ENCODE measurements around the gene HIPK2.

DNA sequence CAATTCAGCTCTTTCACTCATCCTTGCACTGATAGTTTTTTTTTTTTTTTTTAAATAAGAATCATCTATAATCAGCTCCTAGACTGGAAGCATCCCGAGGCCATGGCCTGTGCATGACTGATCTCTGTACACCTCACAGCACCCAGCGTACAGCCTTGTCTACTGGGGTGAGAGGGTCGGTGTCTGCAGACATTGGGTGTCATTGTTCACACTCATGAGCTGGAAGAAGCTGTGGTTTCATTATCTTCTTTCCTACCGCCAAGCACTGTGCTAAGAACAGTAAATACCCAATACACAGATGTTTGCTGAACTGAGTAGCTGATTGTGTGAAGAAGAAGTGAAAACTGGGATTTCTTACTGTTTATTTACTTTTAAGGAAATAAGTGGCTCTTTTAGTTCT is 130.7 kb downstream of the HIPK2 start:
- TF ChIP-seq, protein P1, sequence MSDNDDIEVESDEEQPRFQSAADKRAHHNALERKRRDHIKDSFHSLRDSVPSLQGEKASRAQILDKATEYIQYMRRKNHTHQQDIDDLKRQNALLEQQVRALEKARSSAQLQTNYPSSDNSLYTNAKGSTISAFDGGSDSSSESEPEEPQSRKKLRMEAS (IDR thresholded peaks at IDR 0.05; ENCODE audit: low read depth, low read length), result no peak
- TF ChIP-seq TARDBP (IDR thresholded peaks at IDR 0.05; ENCODE audit: borderline replicate concordance), result no peak

Measured in GM12878 (cell line).